GM18867 (cell line): ENCODE measurements around the gene CD4.
"Not testable (repeated sequence)": the region's sequence is repeated elsewhere in the genome, so short reads cannot be mapped to it uniquely, and the experiment has no call there.

Experiments
- ATAC-seq: cut with Tn5 transposase; IDR thresholded peaks from one replicate; pipeline ENCODE4 v1.9.1; 2021; ENCODE audit warnings: mild to moderate bottlenecking, moderate library complexity; ENCODE audit not compliant: unreplicated experiment

The CD4 gene

GRCh38 chr12:6865307-6865706 is 76.0 kb downstream of the CD4 start:
- ATAC-seq: not testable (repeated sequence)

- no peak for ATAC-seq
These were observed 77.0 kb downstream of the CD4 start for GRCh38 chr12:6866163-6866919.

- peak; percentile 8 for ATAC-seq
These were observed 77.6 kb downstream of the CD4 start for GRCh38 chr12:6866920-6867412.

- peak; percentile 60 for ATAC-seq
These were observed 78.3 kb downstream of the CD4 start, which contains the start of gene TPI1 for GRCh38 chr12:6867413-6868210. TSS of gene TPI1 (plus strand) at chr12:6867531. CDS start at chr12:6867567, 36 bp downstream.

GRCh38 chr12:6868211-6869048 is 79.1 kb downstream of the CD4 start:
- ATAC-seq: no peak

- ATAC-seq: no peak
These were observed 80.0 kb downstream of the CD4 start for GRCh38 chr12:6869049-6870021.

- ATAC-seq: not testable (repeated sequence)
These were observed 81.0 kb downstream of the CD4 start for GRCh38 chr12:6870304-6870703.
